ENCODE results near the gene ALDH18A1.

Gene ALDH18A1

DNA sequence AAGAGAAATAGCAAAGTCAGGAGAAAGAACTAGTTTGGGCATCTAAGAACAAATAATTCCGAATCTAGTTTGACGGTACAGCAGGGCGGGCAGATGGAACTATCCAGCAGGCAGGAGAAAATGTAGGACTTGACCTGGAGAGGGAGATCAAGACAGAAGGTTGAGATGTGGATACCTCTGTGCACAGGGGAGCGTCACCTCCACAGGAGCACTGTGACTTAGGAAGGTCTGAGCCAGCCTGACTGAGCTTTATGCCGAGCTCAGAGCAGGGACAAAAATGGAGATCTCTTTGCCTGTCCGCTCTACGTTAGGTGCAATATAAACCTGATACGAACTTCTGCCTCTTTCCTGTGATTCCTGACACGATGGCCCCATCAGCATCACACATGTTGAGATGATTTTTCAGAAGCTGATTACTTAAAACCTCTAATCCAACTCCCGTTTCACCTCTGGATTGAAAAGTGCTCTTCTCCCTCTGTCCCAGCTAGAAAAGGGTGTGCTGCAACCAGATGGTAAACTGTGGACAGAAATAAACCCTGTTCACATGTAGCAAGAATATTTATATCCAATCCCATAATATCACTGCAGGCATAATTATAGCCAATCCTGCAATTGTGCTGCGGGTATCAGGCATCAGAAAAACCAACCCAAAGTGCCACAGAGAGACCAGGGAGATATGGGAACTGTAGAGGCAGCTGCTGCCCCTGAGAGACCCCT is 81.7 kb downstream of the ALDH18A1 start:
- DNase-seq = no peak

- no peak for DNase-seq
Observed at GRCh38 chr10:95573964-95574604, 82.4 kb downstream of the ALDH18A1 start.

- DNase-seq = no peak
Observed at GRCh38 chr10:95573527-95573926, 83.0 kb downstream of the ALDH18A1 start.

DNA sequence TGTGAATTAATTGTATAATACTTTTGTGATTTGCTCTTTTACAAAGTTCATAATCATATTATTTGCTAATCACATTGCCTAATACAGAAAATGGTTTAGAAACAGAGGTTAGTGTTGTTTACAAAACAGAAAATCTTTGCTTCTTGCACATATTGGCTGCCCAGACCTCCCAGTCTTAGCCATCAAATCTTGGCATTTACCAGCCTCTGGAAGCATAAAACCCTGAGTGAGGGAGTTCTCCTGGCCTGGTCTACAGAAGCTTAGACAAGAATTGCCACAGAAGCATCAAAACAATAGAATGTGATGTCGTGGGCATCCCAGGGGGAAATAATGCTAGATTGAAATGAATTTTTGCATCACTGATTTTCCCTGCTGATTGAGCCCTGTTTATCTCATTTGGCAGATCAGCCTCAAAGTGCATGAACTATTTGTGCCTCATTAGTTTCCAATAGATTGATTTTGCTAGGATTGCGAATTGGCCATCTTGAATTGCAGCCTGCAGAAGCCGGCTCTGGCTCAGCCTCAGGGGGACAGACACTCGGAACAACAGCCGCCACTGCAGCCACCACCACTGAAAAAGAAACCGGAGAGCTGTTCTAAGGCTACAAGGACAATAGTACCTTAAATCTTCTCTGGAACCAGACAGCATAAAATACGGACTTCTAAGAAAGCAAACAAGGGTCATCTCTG is 84.2 kb downstream of the ALDH18A1 start:
- no peak for DNase-seq

GRCh38 chr10:95571390-95571789 is 85.1 kb downstream of the ALDH18A1 start:
- no peak for DNase-seq

DNA sequence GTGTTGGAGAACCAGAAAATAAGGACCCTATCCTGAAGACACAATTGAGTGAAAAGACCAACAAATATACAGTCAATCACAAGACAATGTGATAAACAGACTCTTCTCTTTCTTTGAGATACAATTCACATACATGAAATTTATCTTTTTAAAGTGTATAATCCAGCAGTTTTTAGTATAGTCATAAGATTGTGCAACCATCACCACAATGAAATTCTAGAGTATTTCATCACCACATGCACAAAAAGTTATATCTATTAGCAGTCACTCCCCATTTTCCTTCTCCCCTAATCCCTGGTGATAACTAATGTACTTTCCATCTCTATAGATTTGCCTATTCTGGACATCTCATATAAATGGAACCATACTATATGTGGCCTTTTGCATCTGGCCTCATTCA is 87.1 kb downstream of the ALDH18A1 start:
- no peak for DNase-seq

- no peak for DNase-seq
Observed at GRCh38 chr10:95567903-95568630, 88.4 kb downstream of the ALDH18A1 start.

- no peak for DNase-seq
Observed at GRCh38 chr10:95566136-95566535, 90.4 kb downstream of the ALDH18A1 start.

DNA sequence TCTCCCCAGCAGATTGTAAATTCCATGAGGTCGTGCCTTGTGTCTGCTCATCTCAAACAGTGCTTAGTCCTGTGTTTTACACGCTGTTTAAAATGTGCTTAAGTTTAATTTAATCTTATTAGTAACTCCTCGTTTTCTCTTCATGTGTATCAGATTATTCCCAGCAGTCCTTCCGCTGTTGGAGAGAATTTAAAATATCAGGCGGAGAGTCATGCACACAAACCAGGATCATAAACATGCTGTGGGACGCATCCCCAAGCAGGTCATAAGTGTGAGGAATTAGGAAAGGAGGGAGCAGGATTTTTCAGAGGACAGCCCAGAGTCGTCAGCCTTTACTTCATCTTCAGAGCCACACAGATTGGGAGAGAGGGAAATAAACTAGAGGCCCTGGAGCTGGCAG is 91.2 kb downstream of the ALDH18A1 start:
- no peak for DNase-seq

DNA sequence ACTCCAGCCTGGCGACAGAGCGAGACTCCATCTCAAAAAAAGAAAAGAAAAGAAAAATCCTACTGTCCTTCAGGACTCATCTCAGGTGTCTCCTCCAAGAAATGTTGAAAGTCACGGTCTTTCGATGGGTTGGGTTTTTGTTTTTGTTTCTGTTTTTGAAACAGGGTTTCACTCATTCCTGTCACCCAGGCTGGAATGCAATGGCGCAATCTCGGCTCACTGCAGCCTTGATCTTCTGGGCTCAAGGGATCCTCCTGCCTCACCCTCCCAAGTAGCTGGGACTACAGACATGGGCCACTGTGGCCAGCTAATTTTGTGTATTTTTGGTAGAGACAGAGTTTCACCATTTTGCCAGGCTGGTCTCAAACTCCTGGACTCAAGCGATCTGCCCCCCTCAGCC is 92.2 kb downstream of the ALDH18A1 start:
- no peak for DNase-seq

DNA sequence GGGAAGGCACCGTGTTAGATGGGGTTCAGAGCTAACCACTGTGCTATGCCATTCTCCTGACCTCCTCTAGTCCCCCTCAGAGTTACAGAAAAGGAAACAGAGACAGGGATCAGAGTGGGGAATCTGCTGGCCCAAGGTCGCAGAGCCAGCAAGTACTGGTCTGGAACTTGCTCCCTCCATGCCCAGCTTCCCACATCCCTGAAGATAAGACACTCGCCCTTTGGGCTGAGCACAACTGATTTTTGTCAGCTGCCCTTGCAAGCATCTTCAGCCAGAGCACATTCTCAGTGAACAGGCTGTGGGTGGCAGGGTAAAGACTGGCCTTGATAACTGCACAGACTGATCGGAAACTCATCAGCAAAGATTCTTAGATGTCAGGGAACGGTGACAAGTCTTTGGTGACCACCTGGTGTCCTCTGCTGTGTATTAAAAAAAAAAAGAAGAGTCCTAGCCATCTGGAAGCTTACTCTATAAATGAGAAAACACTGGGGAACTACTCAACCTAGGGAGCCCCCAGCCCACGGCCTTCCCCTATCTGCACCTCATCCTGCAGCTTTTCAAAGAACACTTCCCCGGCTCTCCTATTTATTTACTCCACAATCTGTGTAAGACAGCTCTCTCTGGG is 94.1 kb downstream of the ALDH18A1 start:
- no peak for DNase-seq

- no peak for DNase-seq
Observed at GRCh38 chr10:95561864-95562177, 94.7 kb downstream of the ALDH18A1 start.

DNA sequence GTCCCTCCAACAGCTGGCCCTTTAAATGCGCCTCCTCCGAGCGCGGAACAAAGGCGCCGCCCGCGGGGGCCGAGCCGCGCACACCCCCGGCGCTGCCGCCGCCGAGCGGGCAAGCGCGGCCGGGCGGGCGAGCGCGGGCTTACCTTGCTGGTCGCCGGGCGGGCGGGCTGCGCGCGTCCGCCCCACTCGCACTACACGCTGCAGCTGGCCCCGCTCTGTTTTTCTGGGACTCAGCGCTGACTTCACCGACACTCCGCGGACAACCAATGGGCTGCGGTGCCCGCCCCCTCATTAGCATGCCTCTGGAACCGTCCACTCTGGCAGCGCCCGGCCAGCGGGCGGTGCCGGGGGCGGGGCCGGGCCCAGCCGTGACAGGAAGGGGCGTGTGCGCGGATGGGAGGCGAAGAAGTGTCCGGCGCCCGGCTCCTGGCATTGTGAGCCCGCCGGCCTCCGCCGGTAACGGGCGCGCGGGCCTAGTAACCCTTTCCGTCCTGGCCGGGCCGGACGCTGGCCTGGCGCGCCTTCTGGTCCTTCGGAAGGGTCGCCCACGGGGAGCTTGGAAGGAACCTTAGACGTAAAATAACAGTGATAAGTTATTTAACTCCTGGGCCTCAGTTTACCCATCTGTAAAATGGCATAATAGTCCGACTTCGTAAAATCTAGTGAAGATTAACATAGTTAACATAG is 95.2 kb downstream of the ALDH18A1 start, which contains the start of gene SORBS1:
TSS of gene SORBS1 (minus strand) at position 195 of the 687 bp plus-strand sequence. CDS start 120,236 bp downstream, outside the sequence.
- peak; percentile 97 for DNase-seq

DNA sequence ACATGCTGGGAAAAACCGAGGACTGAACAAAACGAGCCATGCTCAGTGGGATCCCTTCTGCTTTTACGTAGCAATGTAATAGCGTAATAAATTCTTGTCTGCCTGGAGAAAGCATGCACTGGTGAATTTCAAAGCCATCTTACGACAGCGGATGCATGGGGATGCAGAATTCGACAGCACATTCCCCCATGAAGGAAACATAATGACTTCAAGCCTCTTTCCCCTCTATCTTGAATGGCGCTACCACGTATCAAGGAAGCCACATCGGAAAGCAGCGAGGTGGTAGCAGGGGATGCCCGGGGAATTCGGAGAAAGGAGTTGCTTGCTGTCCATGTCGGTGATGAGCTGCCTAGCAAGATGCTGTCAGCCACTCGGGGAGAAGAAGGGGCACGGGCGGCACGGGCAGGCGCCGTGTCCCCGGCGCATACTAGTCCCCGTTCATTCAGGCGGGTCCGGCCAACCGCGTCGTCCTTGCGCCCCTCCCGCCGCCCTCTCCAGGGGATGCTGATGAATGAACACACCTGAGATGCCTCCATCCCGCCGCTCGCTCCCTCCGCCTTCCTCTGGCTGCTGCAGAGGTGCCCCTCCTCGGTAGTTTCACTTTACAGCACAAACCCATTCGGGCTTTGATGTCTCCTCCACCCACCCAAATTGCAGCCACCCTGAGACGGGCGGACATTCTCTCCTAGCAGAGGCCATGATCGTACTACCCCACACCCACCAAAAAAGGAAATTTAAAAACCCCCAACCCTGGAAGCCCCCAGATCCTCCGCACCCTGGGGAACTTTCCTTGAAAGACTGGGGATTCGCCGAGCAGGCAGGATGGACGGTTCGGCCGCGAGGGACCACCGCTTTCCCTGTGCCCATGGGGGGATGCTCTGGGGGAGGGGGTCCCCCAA is 96.0 kb downstream of the ALDH18A1 start:
- DNase-seq = peak; percentile 69

- DNase-seq = no peak
Observed at GRCh38 chr10:95559896-95560277, 96.6 kb downstream of the ALDH18A1 start.

DNA sequence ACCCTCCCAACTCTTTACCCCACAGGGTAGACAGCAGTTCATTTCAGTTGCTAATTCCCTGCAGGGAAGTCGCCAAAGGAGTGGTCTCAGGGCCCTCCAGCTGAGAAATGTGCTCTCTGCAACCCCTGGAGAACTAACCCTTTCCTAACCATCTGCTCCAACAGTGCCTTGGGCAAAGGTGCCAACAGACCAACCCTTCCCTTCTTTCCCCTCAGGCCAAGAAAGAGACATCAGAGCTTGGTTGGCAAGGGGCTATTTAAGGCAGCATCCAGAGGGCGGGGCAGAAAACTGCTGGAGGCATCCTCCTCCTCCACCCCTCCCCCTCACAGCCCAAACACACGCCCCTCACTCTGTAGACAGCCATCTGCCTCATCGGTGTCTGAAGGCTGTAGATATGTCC is 97.0 kb downstream of the ALDH18A1 start:
- DNase-seq = no peak

DNA sequence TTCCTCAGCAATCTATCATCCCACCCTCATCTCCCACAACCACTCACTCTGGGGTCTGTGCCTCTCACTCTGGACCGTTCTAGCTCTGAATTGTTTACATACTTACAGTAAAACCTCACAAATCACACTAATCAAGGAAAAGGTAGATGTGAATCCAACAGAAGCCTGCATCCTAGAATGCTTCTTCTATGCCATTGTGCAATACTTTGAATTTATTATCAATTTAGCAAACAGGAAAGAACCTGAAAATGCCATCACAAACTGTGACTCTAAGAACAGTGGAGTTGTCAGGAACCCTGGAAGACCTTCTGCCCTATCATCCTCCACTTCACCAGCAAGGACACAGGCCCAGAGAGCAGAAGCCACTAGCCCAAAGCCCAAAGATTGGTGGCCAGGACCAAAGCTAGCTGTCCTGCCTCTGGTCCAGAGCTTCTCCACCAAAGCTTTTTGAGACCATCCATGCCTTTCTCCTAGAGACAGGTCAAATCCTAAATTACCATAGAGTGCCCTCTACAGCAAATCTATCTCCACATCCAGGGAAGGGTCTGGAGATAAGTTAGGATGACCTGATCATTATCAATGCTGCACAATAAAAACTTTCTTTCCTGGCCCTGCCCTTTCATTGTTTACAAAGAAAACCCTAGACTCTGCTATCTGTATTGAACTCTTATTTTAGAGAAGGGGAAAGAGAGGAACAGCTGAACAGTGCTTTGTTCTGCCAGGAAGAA is 97.8 kb downstream of the ALDH18A1 start:
- DNase-seq = no peak

- no peak for DNase-seq
Observed at GRCh38 chr10:95556994-95557767, 99.3 kb downstream of the ALDH18A1 start.
